ENCODE measurements around the gene LAYN.

Gene LAYN

GRCh38 chr11:111560800-111561199 lies 20.3 kb downstream of the LAYN start:
- Histone ChIP-seq H3K4me3 (ENCODE audit: low read length) (no peak overlapping the region), H3K36me3 (ENCODE audit: control insufficient read depth, low read length) (no peaks in the 10 kb centered on the region), H4K20me1 (ENCODE audit: control insufficient read depth, insufficient read depth, low read depth, low read length) (no peaks in the 10 kb centered on the region), H3K79me2 (ENCODE audit: control insufficient read depth, low read length) (no peaks in the 10 kb centered on the region), H3F3A (ENCODE audit: control insufficient read depth, insufficient read depth) (no peaks in the 10 kb centered on the region), H3K27me3 (ENCODE audit: control insufficient read depth, low read length) (no peaks in the 10 kb centered on the region), H3K9me3 (ENCODE audit: control insufficient read depth, insufficient read depth, low read length) (peaks cover 5% of the 10 kb centered on the region; the same call in 1 of the 2 replicates), H3K27ac (ENCODE audit: low read depth, low read length) (no peak overlapping the region), H3K9me2 (replicated peaks; ENCODE audit: control insufficient read depth, low read length) (no peaks in the 10 kb centered on the region), H3K4me2 (ENCODE audit: low read length) (no peak overlapping the region), H3K4me1 (ENCODE audit: control insufficient read depth, low read length) (no peaks in the 10 kb centered on the region)
- TF ChIP-seq, protein P1, sequence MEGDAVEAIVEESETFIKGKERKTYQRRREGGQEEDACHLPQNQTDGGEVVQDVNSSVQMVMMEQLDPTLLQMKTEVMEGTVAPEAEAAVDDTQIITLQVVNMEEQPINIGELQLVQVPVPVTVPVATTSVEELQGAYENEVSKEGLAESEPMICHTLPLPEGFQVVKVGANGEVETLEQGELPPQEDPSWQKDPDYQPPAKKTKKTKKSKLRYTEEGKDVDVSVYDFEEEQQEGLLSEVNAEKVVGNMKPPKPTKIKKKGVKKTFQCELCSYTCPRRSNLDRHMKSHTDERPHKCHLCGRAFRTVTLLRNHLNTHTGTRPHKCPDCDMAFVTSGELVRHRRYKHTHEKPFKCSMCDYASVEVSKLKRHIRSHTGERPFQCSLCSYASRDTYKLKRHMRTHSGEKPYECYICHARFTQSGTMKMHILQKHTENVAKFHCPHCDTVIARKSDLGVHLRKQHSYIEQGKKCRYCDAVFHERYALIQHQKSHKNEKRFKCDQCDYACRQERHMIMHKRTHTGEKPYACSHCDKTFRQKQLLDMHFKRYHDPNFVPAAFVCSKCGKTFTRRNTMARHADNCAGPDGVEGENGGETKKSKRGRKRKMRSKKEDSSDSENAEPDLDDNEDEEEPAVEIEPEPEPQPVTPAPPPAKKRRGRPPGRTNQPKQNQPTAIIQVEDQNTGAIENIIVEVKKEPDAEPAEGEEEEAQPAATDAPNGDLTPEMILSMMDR (IDR thresholded peaks at IDR 0.05; ENCODE audit: low read depth, low read length, poor library complexity, severe bottlenecking), result no peak
- no peak for TF ChIP-seq EZH2phosphoT487 (IDR thresholded peaks at IDR 0.05; ENCODE audit: borderline replicate concordance, low read length)

DNA sequence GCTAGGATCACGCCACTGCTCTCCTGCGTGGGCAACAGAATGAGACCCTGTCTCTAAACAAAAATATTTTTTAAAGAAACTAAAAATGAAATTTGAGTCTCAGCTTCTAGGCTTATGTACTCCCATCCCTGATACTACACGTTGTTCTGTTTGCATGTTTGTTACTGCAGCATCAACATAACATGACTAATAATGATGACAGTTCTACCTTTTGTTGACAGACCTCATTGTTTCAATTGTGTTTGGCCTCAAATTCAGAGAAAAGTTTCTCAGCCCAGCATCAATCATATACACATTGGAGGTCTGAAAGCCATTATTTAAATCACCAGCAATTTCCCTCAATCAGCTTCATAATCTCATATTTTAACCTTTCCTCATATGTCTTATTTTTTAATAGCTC lies 20.8 kb downstream of the LAYN start:
- Histone ChIP-seq H3K4me2 (ENCODE audit: low read length) (no peak overlapping the region), H3K27me3 (ENCODE audit: control insufficient read depth, low read length) (no peaks in the 10 kb centered on the region), H3K9me3 (ENCODE audit: control insufficient read depth, insufficient read depth, low read length) (no peaks in the 10 kb centered on the region), H3F3A (ENCODE audit: control insufficient read depth, insufficient read depth) (no peaks in the 10 kb centered on the region), H3K4me1 (ENCODE audit: control insufficient read depth, low read length) (no peaks in the 10 kb centered on the region), H3K4me3 (ENCODE audit: low read length) (no peak overlapping the region), H3K79me2 (ENCODE audit: control insufficient read depth, low read length) (no peaks in the 10 kb centered on the region), H4K20me1 (ENCODE audit: control insufficient read depth, insufficient read depth, low read depth, low read length) (no peaks in the 10 kb centered on the region), H3K27ac (ENCODE audit: low read depth, low read length) (no peak overlapping the region), H3K36me3 (ENCODE audit: control insufficient read depth, low read length) (no peaks in the 10 kb centered on the region), H3K9me2 (replicated peaks; ENCODE audit: control insufficient read depth, low read length) (no peaks in the 10 kb centered on the region)
- TF ChIP-seq, protein P1 (IDR thresholded peaks at IDR 0.05; ENCODE audit: low read depth, low read length, poor library complexity, severe bottlenecking), result no peak
- no peak for TF ChIP-seq EZH2phosphoT487 (IDR thresholded peaks at IDR 0.05; ENCODE audit: borderline replicate concordance, low read length)

- Histone ChIP-seq H3K27ac (ENCODE audit: low read depth, low read length) (no peak overlapping the region), H3K36me3 (ENCODE audit: control insufficient read depth, low read length) (no peaks in the 10 kb centered on the region), H3F3A (ENCODE audit: control insufficient read depth, insufficient read depth) (no peaks in the 10 kb centered on the region), H3K79me2 (ENCODE audit: control insufficient read depth, low read length) (no peaks in the 10 kb centered on the region), H3K9me3 (ENCODE audit: control insufficient read depth, insufficient read depth, low read length) (no peaks in the 10 kb centered on the region), H4K20me1 (ENCODE audit: control insufficient read depth, insufficient read depth, low read depth, low read length) (no peaks in the 10 kb centered on the region), H3K4me3 (ENCODE audit: low read length) (no peak overlapping the region), H3K9me2 (replicated peaks; ENCODE audit: control insufficient read depth, low read length) (no peaks in the 10 kb centered on the region), H3K4me1 (ENCODE audit: control insufficient read depth, low read length) (no peaks in the 10 kb centered on the region), H3K27me3 (ENCODE audit: control insufficient read depth, low read length) (no peaks in the 10 kb centered on the region), H3K4me2 (ENCODE audit: low read length) (no peak overlapping the region)
- no peak for TF ChIP-seq EZH2phosphoT487 (IDR thresholded peaks at IDR 0.05; ENCODE audit: borderline replicate concordance, low read length)
- TF ChIP-seq, protein P1 (IDR thresholded peaks at IDR 0.05; ENCODE audit: low read depth, low read length, poor library complexity, severe bottlenecking), result no peak
Observed at GRCh38 chr11:111561791-111562325, 21.3 kb downstream of the LAYN start.
